ENCODE results near the gene ZNF302. TPM values are rescaled to one million over a fixed set of nuclear protein-coding genes. Genes with fewer than 3 reads are reported as not detected.

Gene ZNF302
- total RNA-seq, 1 donor from 2014 or later = 17.2 TPM

DNA sequence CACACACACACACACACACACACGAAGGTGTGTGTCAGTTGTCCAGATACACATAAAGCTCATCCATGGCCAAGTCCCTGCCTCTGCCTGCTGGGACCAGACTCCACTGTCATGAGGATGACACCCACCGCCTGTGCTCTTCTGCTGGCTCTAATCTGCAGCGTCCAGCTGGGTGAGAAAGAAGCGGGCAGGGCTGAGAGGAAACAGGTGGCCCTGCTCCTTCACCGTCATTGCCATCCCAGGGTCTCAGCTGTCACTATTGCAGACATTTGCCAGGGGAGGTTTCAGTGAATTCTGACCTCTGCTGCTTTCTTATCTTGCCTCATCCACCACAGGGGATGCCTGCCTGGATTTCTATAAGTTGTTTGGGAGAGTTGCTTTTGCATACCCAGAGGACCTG is 31.9 kb upstream of the ZNF302 start:
- intact Hi-C loops (cut with DNase I) = no loop called here
- Histone ChIP-seq H3K9me3 (no peaks in the 10 kb centered on the region), H3K27me3 (no peaks in the 10 kb centered on the region), H3K4me3 (no peak overlapping the region), H3K27ac (no peak overlapping the region), H3K4me1 (no peaks in the 10 kb centered on the region), H3K36me3 (no peaks in the 10 kb centered on the region)
- no peak for TF ChIP-seq POLR2A (IDR thresholded peaks at IDR 0.05)
- no peak for TF ChIP-seq CTCF (IDR thresholded peaks at IDR 0.05)
- no peak for TF ChIP-seq POLR2AphosphoS5 (IDR thresholded peaks at IDR 0.05; ENCODE audit: insufficient read depth in 1 of 2, low read depth in 1 of 2)
- DNase-seq (ENCODE audit: extremely low spot score in 2 of 2) = no peak

DNA sequence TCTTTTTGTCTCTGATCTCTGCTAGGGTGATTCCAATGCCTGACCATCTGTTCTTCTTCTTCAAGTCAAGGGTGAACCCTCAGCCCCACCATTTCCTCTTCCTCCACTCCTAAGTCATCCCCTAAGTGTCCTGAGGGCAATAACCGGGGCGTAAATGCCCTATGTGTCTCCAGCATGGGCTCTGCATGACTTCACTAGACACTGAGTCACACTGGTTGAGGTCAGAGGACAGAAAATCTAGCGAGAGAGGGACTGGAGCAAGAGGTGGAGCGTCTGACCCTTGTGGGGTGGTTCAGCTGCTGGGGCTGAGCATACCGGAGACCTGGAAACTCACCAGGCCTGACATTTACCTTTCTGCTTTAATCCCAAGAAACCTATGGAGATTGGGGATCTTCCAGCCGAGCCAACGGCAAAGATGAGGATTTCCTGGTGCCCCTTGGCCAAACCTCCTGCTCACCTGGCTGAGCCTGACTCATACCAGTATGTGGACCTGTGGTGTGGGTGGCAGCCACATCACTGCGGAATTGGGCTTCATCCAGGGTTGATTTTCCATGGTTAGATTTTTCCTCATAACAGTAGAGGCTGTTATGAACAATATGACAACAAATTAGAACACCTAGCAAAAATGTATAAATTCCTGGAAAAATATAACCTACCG is 27.5 kb upstream of the ZNF302 start:
- no peak for TF ChIP-seq POLR2AphosphoS5 (IDR thresholded peaks at IDR 0.05; ENCODE audit: insufficient read depth in 1 of 2, low read depth in 1 of 2)
- intact Hi-C loops (cut with DNase I) = no loop called here
- H3K4me1 ChIP-seq = no peaks in the 10 kb centered on the region
- H3K9me3 ChIP-seq = no peaks in the 10 kb centered on the region
- H3K36me3 ChIP-seq = no peaks in the 10 kb centered on the region
- DNase-seq (ENCODE audit: extremely low spot score in 2 of 2) = no peak
- H3K27ac ChIP-seq = no peak overlapping the region
- no peak overlapping the region for H3K4me3 ChIP-seq
- H3K27me3 ChIP-seq = no peaks in the 10 kb centered on the region

- no peak for DNase-seq (ENCODE audit: extremely low spot score in 2 of 2)
- intact Hi-C loops (cut with DNase I) = no loop called here
- TF ChIP-seq POLR2A (IDR thresholded peaks at IDR 0.05) (no peak), CTCF (IDR thresholded peaks at IDR 0.05) (no peak), POLR2AphosphoS5 (IDR thresholded peaks at IDR 0.05; ENCODE audit: insufficient read depth in 1 of 2, low read depth in 1 of 2) (no peak)
- Histone ChIP-seq H3K4me3 (no peak overlapping the region), H3K36me3 (no peaks in the 10 kb centered on the region), H3K9me3 (no peaks in the 10 kb centered on the region), H3K4me1 (no peaks in the 10 kb centered on the region), H3K27ac (no peak overlapping the region), H3K27me3 (no peaks in the 10 kb centered on the region)
Observed at GRCh38 chr19:34651747-34652146, 25.7 kb upstream of the ZNF302 start.

GRCh38 chr19:34654796-34655195 is 22.7 kb upstream of the ZNF302 start:
- no peaks in the 10 kb centered on the region for H3K9me3 ChIP-seq
- no peaks in the 10 kb centered on the region for H3K4me1 ChIP-seq
- no peak overlapping the region for H3K27ac ChIP-seq
- intact Hi-C loops (cut with DNase I) = no loop called here
- no peaks in the 10 kb centered on the region for H3K36me3 ChIP-seq
- H3K4me3 ChIP-seq = no peak overlapping the region
- TF ChIP-seq POLR2A (IDR thresholded peaks at IDR 0.05) (no peak), POLR2AphosphoS5 (IDR thresholded peaks at IDR 0.05; ENCODE audit: insufficient read depth in 1 of 2, low read depth in 1 of 2) (no peak), CTCF (IDR thresholded peaks at IDR 0.05) (no peak)
- H3K27me3 ChIP-seq = no peaks in the 10 kb centered on the region
- no peak for DNase-seq (ENCODE audit: extremely low spot score in 2 of 2)

GRCh38 chr19:34655651-34656050 is 21.8 kb upstream of the ZNF302 start:
- no peaks in the 10 kb centered on the region for H3K9me3 ChIP-seq
- intact Hi-C loops (cut with DNase I) = no loop called here
- H3K4me3 ChIP-seq = no peak overlapping the region
- H3K27ac ChIP-seq = no peak overlapping the region
- no peaks in the 10 kb centered on the region for H3K36me3 ChIP-seq
- TF ChIP-seq POLR2A (IDR thresholded peaks at IDR 0.05) (no peak), POLR2AphosphoS5 (IDR thresholded peaks at IDR 0.05; ENCODE audit: insufficient read depth in 1 of 2, low read depth in 1 of 2) (no peak), CTCF (IDR thresholded peaks at IDR 0.05) (no peak)
- no peaks in the 10 kb centered on the region for H3K4me1 ChIP-seq
- H3K27me3 ChIP-seq = no peaks in the 10 kb centered on the region
- DNase-seq (ENCODE audit: extremely low spot score in 2 of 2) = no peak
